NCI-H774 (cell line): Measurements from ENCODE around the gene AACS.
"Not testable (repeated sequence)": the region's sequence is repeated elsewhere in the genome, so short reads cannot be mapped to it uniquely, and the experiment has no call there.

ENCODE experiments used
- DNase-seq: peaks from one replicate; lab custom pipeline; 2025; lab: John Stamatoyannopoulos, UW

The AACS gene

GRCh38 chr12:125056306-125056705 lies 8.9 kb upstream of the AACS start:
- no peak for DNase-seq

DNA sequence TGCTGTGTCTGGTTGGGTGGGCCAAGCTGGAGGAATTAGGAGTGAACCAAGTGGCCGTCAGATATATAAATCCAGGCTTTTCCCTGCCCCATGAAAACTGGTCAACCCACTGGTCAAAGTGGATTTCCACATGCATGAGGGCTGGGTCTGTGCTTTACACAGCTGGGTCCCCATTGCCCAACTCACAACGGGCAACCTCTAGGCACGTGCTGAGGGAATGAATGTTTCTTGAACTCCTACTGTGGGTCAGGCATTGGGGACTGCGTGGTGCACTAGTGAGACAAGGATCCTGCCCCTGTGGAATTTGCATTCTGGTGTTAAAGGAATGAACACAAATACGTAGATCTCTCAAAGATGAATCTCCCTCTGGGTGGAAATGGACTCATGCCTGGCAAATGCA lies 7.5 kb upstream of the AACS start:
- no peak for DNase-seq

GRCh38 chr12:125061229-125061628 lies 4.0 kb upstream of the AACS start:
- no peak for DNase-seq

GRCh38 chr12:125063522-125063921 lies 1.7 kb upstream of the AACS start:
- DNase-seq = not testable (repeated sequence)

- no peak for DNase-seq
These were observed 743 bp upstream of the AACS start for GRCh38 chr12:125064492-125064891.

GRCh38 chr12:125065919-125066570 lies 810 bp downstream of the AACS start:
- no peak for DNase-seq

DNA sequence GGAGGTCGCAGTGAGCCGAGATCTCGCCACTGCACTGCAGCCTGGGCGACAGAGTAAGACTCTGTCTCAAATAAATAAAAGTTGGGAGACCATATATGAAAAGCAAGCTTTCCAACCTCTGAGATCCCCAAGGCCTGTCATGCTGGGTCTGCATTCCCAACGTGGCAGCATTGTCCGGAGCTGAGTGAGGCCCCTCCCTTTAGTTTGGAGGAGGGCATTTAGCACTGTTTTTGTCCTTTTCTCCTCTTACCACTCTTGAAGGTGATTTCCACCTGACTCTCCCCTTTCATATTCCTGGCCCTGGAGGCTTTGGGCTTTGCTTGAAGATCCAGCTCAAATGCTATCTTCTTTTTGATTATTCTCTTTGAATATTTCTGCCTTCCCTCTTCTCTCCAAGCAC lies 3.2 kb downstream of the AACS start:
- no peak for DNase-seq

DNA sequence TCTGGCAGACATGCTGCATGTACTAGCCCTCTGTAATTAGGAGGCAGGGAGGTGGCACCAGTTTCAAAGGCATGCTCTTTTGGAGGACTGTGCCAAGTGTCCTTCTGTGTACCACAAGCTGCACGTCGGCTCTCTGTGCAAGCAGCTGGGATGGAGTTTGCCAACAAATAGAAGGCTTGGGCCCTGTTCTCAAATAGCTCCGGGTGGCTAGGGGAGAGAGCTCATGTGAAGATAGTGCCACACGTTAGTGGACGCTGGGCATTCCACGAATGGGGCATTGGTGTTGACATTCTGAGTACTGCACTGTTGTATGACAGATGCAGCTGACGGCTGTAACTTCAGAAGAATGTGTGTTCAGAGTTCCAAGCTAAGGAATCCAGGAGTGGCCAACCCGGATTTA lies 4.4 kb downstream of the AACS start:
- no peak for DNase-seq

DNA sequence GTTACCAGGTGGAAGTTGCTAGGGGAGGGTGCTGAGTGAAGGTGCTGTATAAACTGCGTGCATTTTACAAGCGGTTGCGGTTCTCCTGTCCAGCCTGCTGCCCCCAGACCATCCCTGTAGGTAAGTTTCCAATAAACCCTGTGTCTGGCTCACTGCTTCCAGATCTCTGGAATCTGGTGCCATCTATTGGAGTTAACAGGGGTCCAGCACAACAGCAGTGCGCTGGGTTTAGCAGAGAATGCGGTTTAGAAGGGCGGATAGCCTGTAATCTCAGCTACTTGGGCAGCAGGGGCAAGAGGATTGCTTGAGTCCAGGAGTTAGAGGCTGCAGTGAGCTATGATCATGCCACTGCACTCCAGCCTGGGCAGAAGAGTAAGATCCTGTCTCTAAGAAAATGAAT lies 4.9 kb downstream of the AACS start:
- no peak for DNase-seq

- DNase-seq = no peak
These were observed 5.6 kb downstream of the AACS start for GRCh38 chr12:125070661-125071390.

GRCh38 chr12:125071456-125071855 lies 6.2 kb downstream of the AACS start:
- DNase-seq = no peak

DNA sequence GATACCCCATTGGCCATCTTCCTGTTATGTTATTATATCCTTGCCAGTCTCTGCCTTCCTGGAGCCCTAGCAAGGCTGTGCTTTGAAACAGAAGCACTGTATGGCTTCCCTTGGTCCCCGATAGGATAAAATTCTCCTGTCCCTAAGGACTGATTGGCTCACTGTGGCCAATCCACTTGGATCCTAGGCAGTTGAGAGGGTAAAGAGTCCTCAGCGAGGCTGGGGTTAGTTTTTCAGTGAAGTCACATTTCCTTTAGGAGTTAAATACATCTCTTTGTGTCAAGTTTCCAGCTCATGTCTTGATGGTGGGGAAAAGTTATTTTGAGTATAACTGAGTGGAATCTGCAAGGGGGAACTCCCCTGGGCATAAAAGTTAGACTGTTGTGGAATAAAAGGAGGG lies 7.3 kb downstream of the AACS start:
- no peak for DNase-seq

DNA sequence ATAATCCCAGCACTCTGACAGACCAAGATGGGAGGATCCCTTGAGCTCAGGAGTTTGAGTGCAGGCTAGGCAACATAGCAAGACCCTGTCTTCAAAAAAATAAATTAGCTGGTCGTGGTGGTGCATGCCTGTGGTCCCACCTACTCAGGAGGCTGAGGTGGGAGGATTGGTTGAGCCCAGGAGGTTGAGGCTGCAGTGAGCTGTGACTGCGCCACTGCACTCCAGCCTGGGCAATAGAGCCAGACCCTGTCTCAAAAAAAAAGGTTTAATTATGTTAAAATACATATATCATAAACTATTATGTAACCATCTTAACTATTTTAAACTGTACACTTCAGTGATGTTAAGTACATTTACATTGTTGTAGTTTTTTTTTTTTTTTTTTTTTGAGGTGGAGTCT lies 9.1 kb downstream of the AACS start:
- not testable (repeated sequence) for DNase-seq

- DNase-seq = no peak
These were observed 10.9 kb downstream of the AACS start for GRCh38 chr12:125076103-125076502.

- DNase-seq = no peak
These were observed 13.8 kb downstream of the AACS start for GRCh38 chr12:125079084-125079483.

GRCh38 chr12:125079648-125080645 lies 14.7 kb downstream of the AACS start:
- DNase-seq = no peak

GRCh38 chr12:125081427-125081826 lies 16.2 kb downstream of the AACS start:
- DNase-seq = peak; percentile 95

- DNase-seq = no peak
These were observed 17.8 kb downstream of the AACS start for GRCh38 chr12:125083072-125083471.

- not testable (repeated sequence) for DNase-seq
These were observed 23.0 kb downstream of the AACS start for GRCh38 chr12:125088199-125088598.

GRCh38 chr12:125089083-125089482 lies 23.8 kb downstream of the AACS start:
- DNase-seq = no peak

DNA sequence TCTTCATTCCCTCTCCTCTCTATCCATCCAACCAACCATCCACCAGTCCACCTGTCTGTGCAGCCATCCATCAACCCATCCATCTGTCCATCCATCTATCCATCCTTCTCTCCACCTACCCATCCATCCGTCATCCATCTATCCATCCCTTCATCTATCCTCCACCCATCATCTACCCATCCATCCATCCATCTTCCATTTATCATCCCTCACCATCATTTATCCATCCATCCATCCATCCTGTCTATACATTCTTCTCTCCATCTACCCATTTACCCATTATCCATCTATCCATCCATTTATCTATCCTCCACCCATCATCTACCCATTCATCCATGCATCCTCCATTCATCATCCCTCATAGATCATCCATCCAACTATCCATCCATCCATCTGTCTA lies 24.4 kb downstream of the AACS start:
- DNase-seq = no peak

DNA sequence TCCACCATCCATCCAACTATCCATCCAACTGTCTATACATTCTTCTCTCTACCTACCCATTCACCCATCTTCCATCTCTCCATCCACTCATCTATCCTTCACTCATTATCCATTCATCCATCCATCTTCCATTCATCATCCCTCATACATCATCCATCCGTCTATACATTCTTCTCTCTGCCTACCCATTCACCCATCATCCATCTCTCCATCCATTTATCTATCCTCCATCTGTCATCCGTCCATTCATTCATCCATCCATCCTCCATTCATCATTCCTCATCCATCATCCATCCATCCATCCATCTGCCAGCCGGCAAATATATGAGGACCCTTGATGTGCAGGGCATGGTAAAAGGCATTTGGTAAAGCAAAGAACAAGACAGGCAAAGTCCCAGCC lies 25.2 kb downstream of the AACS start:
- DNase-seq = no peak

- DNase-seq = no peak
These were observed 26.2 kb downstream of the AACS start for GRCh38 chr12:125091401-125091800.
